GM12874 (cell line): ENCODE results near the gene SOS2.

ENCODE experiments used
- CTCF ChIP-seq: IDR thresholded peaks from 2 replicates; pipeline ENCODE4 v1.5.1; 2011; ENCODE audit warnings: low read depth, mild to moderate bottlenecking, control low read depth, low read length, moderate library complexity; ENCODE audit not compliant: insufficient read depth

The SOS2 gene

GRCh38 chr14:50101417-50101816, 130.0 kb downstream of the SOS2 start:
- no peak for TF ChIP-seq CTCF

- TF ChIP-seq CTCF, result no peak
These were observed 130.6 kb downstream of the SOS2 start for GRCh38 chr14:50100805-50101204.

- no peak for TF ChIP-seq CTCF
These were observed 132.0 kb downstream of the SOS2 start for GRCh38 chr14:50099335-50099734.

GRCh38 chr14:50095895-50096294, 135.5 kb downstream of the SOS2 start:
- no peak for TF ChIP-seq CTCF

GRCh38 chr14:50094056-50094755, 137.2 kb downstream of the SOS2 start:
- no peak for TF ChIP-seq CTCF

- no peak for TF ChIP-seq CTCF
These were observed 137.9 kb downstream of the SOS2 start for GRCh38 chr14:50093496-50093895.

- TF ChIP-seq CTCF, result no peak
These were observed 139.3 kb downstream of the SOS2 start for GRCh38 chr14:50092006-50092555.
